Panc1 (cell line): ENCODE results near the gene UGT2A1. TPM values are rescaled to one million over a fixed set of nuclear protein-coding genes. Genes with fewer than 3 reads are reported as not detected.

Source experiments
- ATAC-seq: fragments of 200-7000 bp; cut with Tn5 transposase; 2 replicates; pipeline ENCODE4 v1.9.1; 2020; ENCODE audit warnings: mild to moderate bottlenecking, moderate library complexity
- BruUV-seq: library from RNA; stranded (reverse); fragments of 400-500 nt; replicated peaks from 2 replicates; lab custom pipeline; 2021; lab: Mats Ljungman, UMichigan
- CTCF ChIA-PET: fragments of 300-600 bp; sonication (Branson Sonifier 250); formaldehyde crosslinking; loops from one replicate; lab custom pipeline; 2022; ENCODE audit warnings: antibody characterized with exemption; lab: Charles Lee
- POLR2A ChIA-PET: fragments of 300-600 bp; sonication (Branson Sonifier 250); formaldehyde crosslinking; loops from one replicate; lab custom pipeline; 2022; ENCODE audit warnings: antibody characterized with exemption; lab: Charles Lee
- DNase-seq: peaks from one replicate; pipeline ENCODE4 v3.0.0-alpha.2; 2010; ENCODE audit warnings: low read depth, low spot score
- H3K27ac ChIP-seq: 2 replicates; pipeline ENCODE4 v1.5.1; 2011; ENCODE audit warnings: mild to moderate bottlenecking, low read length, inconsistent platforms
- H3K27me3 ChIP-seq: fragments of 200-500 bp; sonication (Bioruptor generic); 2 replicates; pipeline ENCODE4 v1.6.0; 2014; ENCODE audit warnings: low read length, inconsistent platforms; ENCODE audit not compliant: control insufficient read depth, insufficient read depth
- H3K36me3 ChIP-seq: fragments of 200-500 bp; sonication (Bioruptor generic); 2 replicates; pipeline ENCODE4 v1.5.1; 2014; ENCODE audit warnings: inconsistent platforms, mild to moderate bottlenecking, low read length, moderate library complexity; ENCODE audit not compliant: control insufficient read depth, insufficient read depth
- H3K4me1 ChIP-seq: 2 replicates; pipeline ENCODE4 v1.5.1; 2011; ENCODE audit warnings: inconsistent platforms, mild to moderate bottlenecking, low read length, moderate library complexity; ENCODE audit not compliant: control insufficient read depth, insufficient read depth
- H3K4me3 ChIP-seq, 2 experiments: 2 replicates each; pipeline ENCODE4 v1.5.1; 2011 to 2012; ENCODE audit warnings: low read depth in 2 of 2, low read length in 2 of 2, mild to moderate bottlenecking in 2 of 2, inconsistent platforms in 1 of 2, moderate library complexity in 1 of 2
- H3K9me3 ChIP-seq: fragments of 200-500 bp; sonication (Bioruptor generic); 2 replicates; pipeline ENCODE4 v1.5.1; 2014; ENCODE audit warnings: low read depth, mild to moderate bottlenecking, inconsistent platforms, low read length, moderate library complexity; ENCODE audit not compliant: control insufficient read depth, insufficient read depth
- CTCF ChIP-seq: fragments of 450-650 bp; IDR thresholded peaks from 2 replicates; pipeline ENCODE4 v1.5.1; 2017; ENCODE audit warnings: mild to moderate bottlenecking
- POLR2AphosphoS5 ChIP-seq: IDR thresholded peaks from 2 replicates; pipeline ENCODE4 v1.6.1; 2012; ENCODE audit warnings: mild to moderate bottlenecking, low read depth, low read length, moderate library complexity
- SIN3A ChIP-seq: IDR thresholded peaks from 2 replicates; pipeline ENCODE4 v1.6.1; 2012; ENCODE audit warnings: low read depth, mild to moderate bottlenecking, low read length, moderate library complexity, borderline replicate concordance; ENCODE audit not compliant: insufficient read depth
- TCF7L2 ChIP-seq: IDR thresholded peaks from 2 replicates; pipeline ENCODE4 v1.6.1; 2011; ENCODE audit warnings: mild to moderate bottlenecking, low read depth, low read length, inconsistent platforms
- in situ Hi-C: cut with HindIII; loops from 2 replicates; pipeline ENCODE4 v1.10.0; 2016; ENCODE audit warnings: low sequenced_read_pairs, low pct_unique_long_range_greater_than_20kb
- intact Hi-C: fragments of 100-400 bp; cut with micrococcal nuclease; formaldehyde crosslinking; loops from one replicate; pipeline ENCODE4 v1.10.0; 2022; ENCODE audit not compliant: unreplicated experiment
- total RNA-seq: library from RNA; stranded (reverse); gene quantifications from one replicate; pipeline ENCODE4 v1.2.1, GENCODE V29; 2021; ENCODE audit not compliant: unreplicated experiment
- TF ChIP-seq, protein P1 (sequence below), 2 experiments: IDR thresholded peaks; 2 replicates each; pipeline ENCODE4 v1.6.1; 2011 to 2012; ENCODE audit warnings: low read depth in 2 of 2, control low read depth in 1 of 2, low read length in 1 of 2, mild to moderate bottlenecking in 1 of 2, moderate library complexity in 1 of 2; ENCODE audit not compliant: insufficient read depth in 1 of 2

Gene UGT2A1
- total RNA-seq, 1 experiment from 2014 or later = not detected

DNA sequence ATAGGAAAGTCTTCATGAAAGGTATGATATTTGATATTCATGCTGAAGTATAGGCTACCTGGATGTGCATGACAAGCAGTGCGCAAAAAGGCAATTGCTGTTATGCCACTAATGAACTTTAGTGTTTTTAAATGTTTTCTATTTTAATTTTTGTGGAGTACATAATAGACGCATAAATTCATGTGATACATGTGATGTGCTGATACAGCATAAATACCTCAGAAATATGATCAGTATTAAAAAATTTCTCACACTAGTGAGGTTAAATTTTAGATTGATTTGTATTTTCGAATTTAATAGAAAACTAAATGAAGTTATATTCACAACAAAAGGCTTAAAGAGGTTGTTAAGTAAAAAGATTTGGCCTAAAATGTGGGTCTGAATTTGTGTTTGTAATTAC is 2.2 kb downstream of the UGT2A1 start:
- TF ChIP-seq CTCF (no peak), SIN3A (no peak), POLR2AphosphoS5 (no peak), TCF7L2 (no peak)
- TF ChIP-seq, protein P1, sequence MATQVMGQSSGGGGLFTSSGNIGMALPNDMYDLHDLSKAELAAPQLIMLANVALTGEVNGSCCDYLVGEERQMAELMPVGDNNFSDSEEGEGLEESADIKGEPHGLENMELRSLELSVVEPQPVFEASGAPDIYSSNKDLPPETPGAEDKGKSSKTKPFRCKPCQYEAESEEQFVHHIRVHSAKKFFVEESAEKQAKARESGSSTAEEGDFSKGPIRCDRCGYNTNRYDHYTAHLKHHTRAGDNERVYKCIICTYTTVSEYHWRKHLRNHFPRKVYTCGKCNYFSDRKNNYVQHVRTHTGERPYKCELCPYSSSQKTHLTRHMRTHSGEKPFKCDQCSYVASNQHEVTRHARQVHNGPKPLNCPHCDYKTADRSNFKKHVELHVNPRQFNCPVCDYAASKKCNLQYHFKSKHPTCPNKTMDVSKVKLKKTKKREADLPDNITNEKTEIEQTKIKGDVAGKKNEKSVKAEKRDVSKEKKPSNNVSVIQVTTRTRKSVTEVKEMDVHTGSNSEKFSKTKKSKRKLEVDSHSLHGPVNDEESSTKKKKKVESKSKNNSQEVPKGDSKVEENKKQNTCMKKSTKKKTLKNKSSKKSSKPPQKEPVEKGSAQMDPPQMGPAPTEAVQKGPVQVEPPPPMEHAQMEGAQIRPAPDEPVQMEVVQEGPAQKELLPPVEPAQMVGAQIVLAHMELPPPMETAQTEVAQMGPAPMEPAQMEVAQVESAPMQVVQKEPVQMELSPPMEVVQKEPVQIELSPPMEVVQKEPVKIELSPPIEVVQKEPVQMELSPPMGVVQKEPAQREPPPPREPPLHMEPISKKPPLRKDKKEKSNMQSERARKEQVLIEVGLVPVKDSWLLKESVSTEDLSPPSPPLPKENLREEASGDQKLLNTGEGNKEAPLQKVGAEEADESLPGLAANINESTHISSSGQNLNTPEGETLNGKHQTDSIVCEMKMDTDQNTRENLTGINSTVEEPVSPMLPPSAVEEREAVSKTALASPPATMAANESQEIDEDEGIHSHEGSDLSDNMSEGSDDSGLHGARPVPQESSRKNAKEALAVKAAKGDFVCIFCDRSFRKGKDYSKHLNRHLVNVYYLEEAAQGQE (IDR thresholded peaks at IDR 0.05; ENCODE audit: insufficient read depth in 1 of 2, low read depth in 2 of 2, low read length in 1 of 2) = no peak
- ChIA-PET CTCF (no interaction called here), POLR2A (no interaction called here)
- Histone ChIP-seq H3K9me3 (no peaks in the 10 kb centered on the region), H3K27me3 (no peaks in the 10 kb centered on the region), H3K4me1 (no peaks in the 10 kb centered on the region), H3K4me3 (no peak overlapping the region), H3K27ac (no peak overlapping the region), H3K36me3 (no peaks in the 10 kb centered on the region)
- DNase-seq = no peak
- intact Hi-C loops (no loop called here), in situ Hi-C loops (no loop called here)
- no peak for ATAC-seq
- BruUV-seq = no TSS peak

GRCh38 chr4:69649629-69650028 is 3.4 kb downstream of the UGT2A1 start:
- ATAC-seq (no peak), DNase-seq (no peak)
- Histone ChIP-seq H3K9me3 (no peaks in the 10 kb centered on the region), H3K36me3 (no peaks in the 10 kb centered on the region), H3K4me1 (no peaks in the 10 kb centered on the region), H3K27me3 (no peaks in the 10 kb centered on the region), H3K4me3 (no peak overlapping the region), H3K27ac (no peak overlapping the region)
- CTCF ChIA-PET = no interaction called here
- TF ChIP-seq TCF7L2 = no peak
- TF ChIP-seq POLR2AphosphoS5 = no peak
- TF ChIP-seq, protein P1 (IDR thresholded peaks at IDR 0.05; ENCODE audit: insufficient read depth in 1 of 2, low read depth in 2 of 2, low read length in 1 of 2) = no peak
- no TSS peak for BruUV-seq
- in situ Hi-C loops (no loop called here), intact Hi-C loops (no loop called here)
- POLR2A ChIA-PET = no interaction called here
